Renal cortex interstitium (tissue), 11 donors: ENCODE results near the gene CDCA4. TPM values are rescaled to one million over a fixed set of nuclear protein-coding genes. Genes with fewer than 3 reads are reported as not detected.

Experiments
- DNase-seq, 11 donors: peaks; one replicate each; pipeline ENCODE4 v3.0.0-alpha.2; 2013; ENCODE audit warnings: low read depth in 9 of 11, low spot score in 4 of 11; ENCODE audit errors: extremely low read depth in 1 of 11
- polyA plus RNA-seq, 3 donors: library from polyadenylated mRNA; unstranded; fragments of 120-200 nt; gene quantifications; one replicate each; pipeline ENCODE4 v1.2.1, GENCODE V29; 2013; ENCODE audit not compliant: insufficient read length in 3 of 3

The CDCA4 gene
- polyA plus RNA-seq, 3 donors = 18.3 to 26.7 (median 19.3) TPM

DNA sequence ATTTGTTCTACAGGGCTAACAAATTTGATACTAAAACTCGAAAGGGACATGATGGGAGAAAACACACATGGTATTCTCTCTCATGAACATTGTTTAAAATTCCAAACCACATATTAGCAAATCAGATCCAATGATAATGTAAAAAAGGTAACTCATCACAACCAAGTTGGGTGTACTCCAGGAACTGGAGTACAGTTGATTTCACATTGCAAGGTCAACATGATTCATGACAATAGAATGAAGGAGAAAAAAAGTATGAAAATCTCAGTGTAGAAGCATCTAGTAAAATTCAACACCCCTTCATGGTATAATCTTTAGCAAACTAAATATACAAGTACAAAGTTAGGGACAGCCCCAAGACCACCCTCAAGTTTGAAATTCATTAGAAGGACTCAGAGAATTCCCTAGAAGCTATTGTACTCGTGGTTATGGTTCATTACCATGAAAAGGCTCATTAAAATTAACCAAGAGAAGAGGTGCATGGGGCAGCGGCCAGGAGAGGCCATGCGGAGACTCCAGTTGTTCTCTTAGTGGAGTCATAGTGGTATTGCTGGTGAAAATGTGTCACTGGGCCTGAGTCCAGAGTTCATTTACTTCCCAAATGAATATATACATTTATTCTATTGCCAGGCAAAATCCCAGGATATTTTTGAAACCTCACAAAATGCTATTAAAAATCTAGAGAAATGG lies 3.1 kb upstream of the CDCA4 start:
- no peak for DNase-seq

DNA sequence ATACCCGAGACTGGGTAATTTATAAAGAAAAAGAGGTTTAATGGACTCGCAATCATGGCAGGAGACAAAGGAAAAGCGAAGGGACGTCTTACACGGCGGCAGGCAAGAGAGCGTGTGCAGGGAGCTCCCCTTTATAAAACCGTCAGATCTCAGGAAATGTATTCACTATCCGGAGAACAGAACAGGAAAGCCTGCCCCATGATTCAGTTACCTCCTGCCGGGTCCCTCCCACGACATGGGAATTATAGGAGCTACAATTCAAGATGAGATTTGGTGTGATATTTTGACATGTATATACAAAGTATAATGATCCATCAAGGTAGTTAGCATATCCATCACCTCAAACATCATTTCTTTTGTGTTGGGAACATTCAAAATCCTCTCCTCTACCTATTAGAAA lies 2.3 kb upstream of the CDCA4 start:
- DNase-seq = no peak

DNA sequence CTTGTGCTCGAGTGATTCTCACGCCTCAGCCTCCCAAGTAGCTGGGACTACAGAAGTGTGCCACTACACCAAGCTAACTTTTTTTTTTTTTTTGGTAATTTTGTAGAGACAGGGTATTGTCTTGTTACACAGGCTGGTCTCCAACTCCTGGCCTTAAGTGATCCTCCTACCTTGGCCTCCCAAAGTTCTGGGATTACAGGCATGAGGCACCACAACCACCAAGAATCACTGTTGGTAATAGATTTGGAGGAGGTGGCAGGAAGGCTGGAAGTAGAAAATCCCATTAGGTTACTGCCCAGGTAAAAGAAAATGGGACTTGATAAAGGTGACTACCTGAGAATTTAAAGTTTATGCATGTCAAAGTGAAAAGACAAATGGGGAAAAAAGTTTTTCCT lies 1.4 kb upstream of the CDCA4 start:
- no peak for DNase-seq

DNA sequence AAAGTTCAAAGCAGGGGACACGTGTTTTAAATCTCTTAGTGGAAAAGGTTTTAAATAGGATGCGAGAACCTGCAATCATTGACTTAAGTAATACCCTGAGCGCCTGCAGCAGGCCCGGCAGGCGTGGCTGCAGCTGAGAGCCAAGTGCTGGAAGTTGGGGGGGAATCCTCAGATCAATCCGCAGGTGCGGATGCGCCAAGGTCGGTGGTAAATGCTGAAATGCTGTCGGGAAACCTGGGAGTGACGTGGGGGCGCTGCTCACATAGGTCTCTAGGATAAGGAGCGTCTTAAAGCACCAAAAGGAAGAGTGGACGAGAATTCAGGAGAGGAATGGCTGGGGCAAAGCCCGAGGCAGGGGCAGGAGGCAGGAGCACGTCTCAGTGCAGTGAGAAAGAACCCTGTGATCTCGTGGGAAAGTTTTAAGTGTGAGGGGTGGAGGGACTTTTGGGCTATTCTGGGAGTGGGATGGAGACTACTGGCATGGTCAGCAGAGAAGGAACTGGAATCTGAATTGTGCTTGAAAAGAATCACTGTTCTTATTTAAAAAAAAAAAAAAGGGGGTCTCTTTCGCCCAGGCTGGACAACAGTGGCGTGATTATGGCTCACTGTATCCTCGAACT lies 883 bp upstream of the CDCA4 start:
- peak in 6 of 11 donors; percentile 43 to 58 (median 50) for DNase-seq

DNA sequence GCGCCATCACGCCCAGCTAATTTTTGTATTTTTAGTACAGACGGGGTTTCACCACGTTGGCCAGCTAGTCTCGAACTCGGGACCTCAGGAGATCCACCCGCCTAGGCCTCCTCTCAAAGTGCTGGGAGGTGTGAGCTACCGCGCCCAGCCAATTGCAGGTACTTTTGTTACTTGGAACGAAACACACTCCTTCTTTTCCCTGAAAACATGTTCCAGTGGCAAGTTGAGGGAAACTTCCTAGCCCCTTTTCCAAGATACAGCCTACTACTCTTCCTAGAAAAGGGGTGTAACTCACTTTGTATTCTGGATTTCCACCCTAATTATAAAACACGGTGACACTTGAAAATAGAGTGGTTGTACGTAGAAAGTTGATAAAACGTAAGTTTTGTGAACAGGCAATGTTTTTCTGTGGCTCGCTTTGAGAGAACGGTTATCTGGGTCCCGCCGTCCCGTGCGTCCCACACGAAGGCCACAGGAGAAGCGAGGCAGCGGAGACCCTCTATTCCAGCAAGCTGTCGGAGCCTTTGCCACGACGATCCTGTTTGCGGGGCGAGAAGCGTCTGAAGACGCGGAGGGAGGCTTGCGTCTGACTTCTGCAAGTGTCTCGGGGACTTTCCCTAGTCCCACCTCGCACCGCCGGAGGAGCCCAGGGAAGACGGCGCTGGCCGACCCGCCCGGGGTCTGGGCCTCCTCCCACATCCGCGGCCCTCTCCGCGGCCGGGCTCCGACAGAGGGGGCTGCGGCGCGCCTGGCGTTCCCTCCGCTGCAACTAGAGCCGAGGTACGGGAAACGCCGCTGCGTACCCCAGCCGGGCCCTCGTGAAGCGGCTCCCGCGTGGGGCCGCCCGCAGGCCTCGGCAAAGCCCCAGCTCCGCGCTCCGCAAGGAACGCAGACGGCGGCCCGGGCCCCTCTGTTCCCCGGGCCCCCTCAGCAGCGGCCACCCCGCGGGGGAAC lies 745 bp downstream of the CDCA4 start:
- DNase-seq = peak in 4 of 11 donors; percentile 13 to 43 (median 34)

DNA sequence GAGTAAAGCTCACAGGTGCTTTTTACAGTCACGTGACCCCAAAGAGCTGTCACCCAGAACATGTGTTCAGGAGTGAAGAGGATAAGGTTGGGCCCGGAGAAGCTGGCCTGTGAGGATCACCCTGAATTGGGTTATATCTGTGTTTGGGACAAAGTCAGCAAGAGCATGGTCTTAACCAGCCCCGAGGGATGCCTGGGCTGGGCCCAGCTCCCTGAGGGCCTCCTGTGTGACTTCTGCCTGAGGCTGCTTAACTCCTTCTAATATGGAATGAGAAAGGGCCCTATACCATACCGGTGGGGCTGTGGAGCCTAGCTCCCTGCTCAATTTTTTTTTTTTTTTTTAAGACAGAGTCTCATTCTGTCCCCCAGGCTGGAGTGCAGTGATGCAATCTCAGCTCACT lies 2.5 kb downstream of the CDCA4 start:
- no peak for DNase-seq

DNA sequence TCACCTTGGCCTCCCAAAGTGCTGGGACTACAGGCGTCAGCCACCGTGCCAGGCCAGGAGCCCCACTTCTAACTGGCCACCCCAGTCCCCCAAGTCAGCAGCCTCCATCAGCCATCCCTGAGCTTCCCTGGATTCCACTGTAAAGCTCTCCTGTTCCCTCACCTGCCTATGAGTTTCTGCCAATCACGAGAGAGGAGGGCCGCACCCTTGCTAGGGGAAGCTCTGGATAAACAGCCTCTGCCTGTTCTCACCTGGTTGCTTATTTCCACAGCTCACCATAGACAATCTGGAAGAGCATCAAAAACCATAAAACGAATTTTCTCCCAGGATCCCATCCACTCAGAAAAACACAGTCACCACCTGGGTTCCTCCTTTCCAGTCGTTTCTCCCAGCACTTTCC lies 5.0 kb downstream of the CDCA4 start:
- DNase-seq = no peak

DNA sequence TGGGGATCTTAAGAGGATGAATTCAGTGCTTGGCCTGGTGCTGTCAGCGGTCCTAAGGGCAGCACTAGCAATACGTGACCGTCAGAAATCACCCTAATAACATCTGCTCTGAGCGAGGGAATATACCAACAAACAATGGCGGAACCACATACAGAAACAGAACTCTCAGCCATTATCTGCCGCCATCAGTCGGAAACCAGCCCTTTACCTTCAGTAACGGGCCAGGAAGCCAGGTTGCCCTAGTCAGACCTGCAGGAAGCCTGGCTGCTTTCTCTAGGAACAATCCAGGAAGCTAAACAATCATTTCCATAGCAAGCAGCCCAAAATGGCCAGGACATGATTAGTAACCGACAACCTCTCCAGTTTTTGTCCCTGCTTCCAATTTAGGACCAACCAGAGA lies 5.6 kb downstream of the CDCA4 start:
- DNase-seq = no peak

DNA sequence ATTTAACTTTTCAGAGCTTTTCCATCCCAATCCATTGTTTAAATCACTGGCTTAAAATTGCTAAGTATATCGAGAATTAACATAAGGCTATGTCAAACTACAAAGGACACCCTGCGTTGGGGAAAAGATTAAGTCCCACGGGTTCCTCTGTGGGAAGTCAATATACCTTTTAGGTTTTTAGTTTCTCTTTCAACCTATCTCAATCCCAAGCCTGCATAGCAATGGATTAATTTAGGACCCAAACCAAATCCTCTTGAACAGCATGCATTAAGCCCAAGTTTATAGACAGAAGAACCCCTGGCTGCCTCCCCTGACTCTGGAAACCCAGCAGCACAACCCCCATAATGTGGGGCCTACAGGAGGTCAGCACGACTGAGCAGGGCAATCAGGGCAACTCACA lies 6.3 kb downstream of the CDCA4 start:
- no peak for DNase-seq

DNA sequence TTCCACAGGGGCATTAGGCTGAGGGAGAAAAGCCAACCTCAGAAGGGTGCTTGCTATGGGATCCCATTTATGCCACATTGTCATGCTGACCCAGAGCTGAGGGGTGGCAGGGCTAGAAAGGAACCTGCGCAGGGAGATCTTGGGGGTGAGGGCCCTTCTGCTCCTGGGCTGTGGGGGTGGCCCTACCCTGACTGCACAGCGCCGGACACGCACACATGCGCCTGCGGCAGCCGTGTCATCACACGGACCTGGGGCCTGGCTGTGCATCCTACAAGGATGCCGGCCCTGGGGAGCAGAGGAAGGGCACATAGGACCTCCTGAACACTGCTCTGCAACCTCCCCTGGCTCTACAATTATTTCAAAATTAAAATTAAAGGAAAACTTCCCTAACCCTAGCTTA lies 6.9 kb downstream of the CDCA4 start:
- no peak for DNase-seq

DNA sequence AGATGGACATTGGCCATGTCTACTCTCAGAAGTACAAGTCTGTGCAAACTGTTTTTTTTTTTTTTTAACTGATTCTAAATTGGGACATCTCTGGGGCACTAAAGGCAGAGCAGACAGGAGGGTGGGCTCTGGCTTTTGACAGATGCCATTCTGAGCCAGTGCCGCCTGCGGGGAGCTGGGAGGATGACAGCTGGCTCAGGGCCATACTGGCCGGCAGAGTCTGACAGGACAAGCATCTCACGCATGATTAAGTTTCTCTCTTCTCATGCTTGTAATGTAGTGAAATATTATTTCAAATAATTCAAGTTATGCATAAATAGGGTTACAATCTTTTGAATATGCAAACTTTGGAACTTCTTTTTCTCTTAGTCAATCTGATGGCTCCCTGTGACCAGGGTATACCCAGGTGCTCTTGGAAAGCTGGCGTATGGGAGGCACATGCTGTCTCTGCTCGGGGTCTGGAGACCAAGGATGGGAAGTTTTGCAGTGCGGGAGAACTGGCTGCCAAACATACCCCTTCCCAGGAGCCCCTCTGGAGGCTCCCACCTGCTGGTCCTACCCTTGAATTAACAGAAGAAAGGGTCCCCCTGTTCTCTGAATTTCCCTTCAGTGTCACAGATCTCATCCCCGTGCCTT lies 7.6 kb downstream of the CDCA4 start:
- DNase-seq = no peak

DNA sequence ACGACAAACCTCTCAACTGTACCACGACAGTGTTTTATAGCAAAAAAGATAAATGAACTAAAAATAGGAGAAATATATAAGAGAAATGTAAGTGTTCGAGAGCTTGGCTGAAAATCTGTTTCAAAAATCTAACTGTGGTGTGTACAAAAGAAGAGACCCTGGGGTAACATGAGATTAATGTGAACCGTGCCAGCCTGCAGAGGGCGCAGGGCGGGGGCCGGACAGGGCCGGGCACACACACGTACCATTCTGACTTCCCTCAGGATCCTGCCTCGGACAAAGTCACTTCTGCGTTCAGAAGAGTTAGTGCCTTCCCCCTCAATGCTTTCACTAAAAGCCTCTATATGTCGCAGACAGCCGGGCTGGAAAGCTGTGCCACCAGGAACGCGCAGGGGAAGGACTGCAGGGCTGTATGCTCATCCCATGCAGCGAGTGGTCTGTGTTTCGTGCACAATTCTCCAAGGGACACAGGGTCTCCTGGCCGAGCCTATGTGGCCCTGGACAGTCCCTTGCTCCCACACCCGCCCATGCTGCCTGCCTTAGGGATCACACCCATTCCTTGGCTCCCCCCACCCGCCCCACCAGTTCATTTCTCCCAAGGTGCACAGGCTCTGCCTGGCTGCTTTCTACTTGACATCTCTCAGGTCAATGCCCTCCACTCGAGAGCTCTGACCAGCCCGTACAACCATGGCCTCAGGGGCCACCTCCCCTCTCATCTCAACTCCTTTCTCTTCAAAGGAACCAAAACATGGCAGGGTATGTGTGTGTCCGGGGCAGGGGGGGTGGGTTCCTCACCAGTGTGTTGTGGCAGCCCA lies 8.5 kb downstream of the CDCA4 start:
- DNase-seq = no peak

DNA sequence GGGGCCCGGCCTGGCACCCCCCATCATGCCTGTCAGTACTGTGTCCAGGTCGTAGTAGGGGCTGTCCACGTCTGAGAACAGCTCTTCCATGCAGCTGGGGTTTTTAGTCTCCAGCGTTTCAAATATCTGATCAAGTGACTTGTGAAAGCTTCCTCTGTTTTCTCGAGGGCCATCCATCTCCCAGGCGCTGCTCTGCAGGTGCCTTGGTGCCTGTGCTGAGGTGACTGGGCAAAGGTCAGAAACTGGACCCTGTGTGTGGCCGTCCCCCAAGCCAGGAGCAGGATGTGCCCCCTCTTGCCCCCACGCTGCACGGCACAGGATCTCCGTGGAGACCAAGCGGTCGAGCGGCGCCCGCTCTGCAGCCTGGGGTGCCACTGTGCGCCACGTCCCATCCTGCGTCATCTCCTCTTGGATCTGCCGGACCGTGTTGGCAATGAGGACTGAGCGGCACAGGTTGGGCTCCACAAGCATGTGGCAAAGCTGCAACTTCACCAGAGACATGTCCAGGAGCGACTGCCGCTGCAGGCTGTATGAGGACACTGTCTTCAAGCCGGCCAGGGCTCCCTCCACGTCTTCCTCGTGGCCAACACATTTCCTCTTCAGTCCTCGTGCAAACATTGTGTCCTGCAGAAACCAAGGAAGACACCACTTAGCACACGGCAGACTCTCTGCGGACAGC lies 9.4 kb downstream of the CDCA4 start:
- no peak for DNase-seq

DNA sequence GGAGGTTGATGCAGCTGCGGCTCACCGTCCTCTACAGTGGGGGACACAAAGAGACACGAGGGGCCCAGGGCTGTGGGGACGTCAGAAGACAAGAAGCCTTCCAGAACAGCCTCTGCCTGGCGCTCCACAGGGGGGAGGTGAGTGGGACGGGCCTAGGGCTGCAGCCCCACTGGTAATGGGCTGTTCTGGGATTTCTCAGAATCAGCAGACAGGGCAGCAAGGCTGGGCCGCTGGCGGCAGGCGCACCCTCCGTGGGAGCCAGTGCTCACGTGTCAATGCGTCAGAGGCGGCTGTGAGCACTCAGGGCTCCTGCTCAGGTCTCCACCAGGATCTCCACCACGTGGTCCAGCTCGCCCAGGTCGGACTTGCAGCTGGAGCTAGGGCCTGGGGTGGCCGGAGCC lies 10.0 kb downstream of the CDCA4 start:
- DNase-seq = no peak

DNA sequence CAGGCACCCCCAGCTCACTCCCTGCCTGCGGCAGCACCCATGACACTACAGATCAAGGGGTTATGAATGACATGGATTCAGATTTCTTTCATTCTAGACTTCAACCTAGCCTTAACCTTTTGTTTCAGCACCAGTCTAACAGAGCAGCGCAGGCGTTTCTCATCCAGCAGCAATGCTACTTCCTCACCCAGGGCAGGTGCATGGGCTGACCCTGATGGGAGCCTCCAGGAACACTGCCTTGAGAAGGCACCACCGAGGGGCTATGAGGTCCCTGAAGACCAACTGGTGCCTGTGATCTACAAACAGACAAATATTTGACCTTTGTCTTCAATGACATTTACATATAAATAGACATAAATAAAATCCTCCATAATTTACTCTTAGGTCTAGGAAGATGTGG lies 10.8 kb downstream of the CDCA4 start:
- DNase-seq = no peak

DNA sequence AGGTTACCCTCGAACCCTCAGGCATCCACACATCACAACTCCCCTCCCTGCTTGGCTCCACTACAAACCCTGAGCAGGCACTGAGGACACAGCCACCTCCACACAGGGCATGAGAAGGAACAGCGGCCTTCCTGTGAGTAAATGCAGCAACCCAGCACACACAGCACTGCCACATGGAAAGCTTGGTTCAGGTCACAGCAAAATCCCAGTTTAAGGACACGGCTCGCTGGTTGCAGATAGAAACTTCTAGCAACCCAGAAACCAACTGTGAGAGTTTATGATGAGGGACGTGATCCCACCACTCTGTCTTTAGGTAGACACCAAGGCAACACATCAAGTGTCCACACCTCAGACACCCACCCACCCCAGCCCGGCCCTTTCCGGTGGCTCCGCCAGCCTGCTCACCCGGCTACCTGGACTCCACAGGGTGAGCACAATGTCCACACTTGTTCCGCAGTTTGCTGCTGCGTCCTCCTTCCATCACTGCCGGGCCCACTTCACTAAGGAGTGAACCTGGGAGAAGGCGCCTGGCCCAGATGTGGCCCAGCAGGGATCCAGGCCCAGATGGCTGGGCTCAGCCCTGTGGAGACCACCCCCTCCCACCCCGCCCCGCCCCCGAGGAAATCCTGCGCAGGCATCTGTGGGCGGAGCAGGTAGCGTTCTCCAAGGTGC lies 13.2 kb downstream of the CDCA4 start:
- no peak for DNase-seq

DNA sequence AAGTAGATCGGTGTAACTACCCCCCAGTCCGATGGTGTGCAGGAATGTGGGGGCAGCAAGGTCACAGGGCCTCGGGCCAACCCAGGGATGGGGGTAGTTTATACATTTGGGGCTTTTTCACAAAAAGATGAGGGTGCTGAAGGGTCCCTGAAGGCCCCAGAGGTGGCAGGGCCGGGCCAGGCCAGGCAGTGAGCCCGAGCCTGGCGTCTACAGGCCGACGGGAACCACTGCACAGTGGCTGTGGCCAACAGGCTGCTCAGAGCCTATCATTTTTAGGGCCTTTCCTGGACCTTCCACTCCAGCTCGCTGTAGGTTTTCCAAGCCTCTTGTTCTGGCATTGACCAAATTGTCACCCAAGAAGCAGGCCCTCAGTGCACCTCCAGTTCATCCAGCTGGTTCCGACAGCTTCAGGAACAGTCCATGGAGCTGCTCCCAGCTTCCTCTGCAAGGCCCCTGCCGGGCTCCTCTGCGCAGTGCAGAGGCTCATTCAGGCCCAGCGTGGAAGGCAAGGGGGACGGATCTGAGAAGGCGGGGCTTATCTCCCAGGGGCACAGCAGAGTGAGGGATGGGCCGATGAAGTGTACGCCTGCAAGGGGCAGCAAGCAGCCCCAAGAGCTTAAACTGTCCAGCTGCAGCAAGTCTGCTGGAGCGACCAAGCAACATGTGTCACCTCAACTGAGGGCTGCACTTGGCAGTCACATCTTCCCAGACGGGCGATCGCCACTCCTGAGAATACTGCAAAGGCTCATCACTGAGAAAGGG lies 13.9 kb downstream of the CDCA4 start:
- no peak for DNase-seq
